ENCODE measurements around the gene CREBBP.
A peak's percentile ranks its signal among the peaks of the same experiment; 100 is the strongest.

Gene CREBBP

DNA sequence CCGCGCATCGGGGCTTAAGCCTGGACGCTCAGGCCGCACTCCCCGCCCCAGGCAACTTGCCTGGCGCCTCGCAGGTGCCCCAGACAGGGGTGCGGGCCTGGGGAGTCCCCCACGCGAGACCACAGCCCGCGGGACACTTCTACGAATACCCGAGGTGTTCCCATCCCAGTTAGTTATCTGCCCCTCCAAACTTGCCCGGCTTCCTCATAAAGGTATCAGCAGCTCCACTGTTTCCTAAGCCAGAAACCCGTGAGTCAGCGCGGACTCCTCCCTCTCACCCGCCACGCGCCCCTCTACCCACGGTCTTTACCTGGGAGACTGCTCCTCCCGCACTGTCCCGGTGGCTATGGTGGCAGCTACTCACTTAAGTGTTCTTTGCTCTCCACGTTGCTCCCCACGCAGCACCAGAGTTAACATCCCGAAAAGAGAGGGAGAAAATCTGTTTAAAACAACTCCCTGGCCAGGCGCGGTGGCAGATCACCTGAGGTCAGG, 1.0 kb upstream of the CREBBP start:
- H3K4me3 ChIP-seq (ENCODE audit: low read depth in 1 of 2, low read length in 2 of 2) = peak overlapping the region; percentile 62 to 74

DNA sequence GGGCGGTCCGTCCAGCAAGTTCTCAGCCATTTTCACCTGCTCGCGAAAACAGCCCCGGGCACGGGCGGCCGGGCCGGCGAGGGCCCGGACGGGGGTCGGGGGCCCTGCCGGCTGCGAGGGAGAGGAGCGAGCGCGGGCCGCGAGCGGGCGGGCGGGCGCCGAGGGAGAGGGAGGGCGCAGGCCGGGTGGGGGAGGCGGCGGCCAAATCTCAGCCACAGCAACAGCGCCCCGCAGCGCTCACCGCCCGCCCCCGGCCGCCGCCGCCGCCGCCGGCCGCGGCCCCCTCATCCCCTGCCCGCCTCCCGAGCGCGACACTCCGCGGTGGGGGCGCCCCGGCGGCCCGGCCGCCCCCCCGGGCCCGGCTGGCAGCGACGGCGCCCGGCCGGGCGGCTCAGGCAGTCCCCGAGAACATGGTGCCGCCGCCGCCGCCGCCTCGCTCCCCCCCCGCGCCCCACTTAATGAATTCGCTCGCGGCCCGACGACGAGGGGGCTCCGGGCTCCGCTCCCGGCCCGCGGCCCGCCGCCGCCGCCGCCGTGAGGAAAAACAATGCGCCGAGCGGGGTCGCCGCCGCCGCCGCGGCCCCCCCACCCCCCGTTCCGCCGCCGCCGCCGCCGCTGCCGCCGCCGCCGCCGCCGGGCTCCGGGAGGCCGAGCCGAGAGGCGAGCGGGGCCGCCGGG, 487 bp downstream of the CREBBP start:
- H3K36me3 ChIP-seq (ENCODE audit: control insufficient read depth in 1 of 2, insufficient read depth in 2 of 2, low read length in 2 of 2) = peaks cover 0 to 8% of the 10 kb centered on the region in 2 donors
- peak overlapping the region in 1 of 2 donors; percentile 70 for H3K9ac ChIP-seq (ENCODE audit: low read depth in 1 of 2, low read length in 2 of 2)
- no peaks in the 10 kb centered on the region for H3K9me3 ChIP-seq (ENCODE audit: control insufficient read depth in 1 of 2, low read length in 2 of 2)
- H3K4me3 ChIP-seq (ENCODE audit: low read depth in 1 of 2, low read length in 2 of 2) = peak overlapping the region; percentile 90 to 92
- peaks cover 37% of the 10 kb centered on the region in 2 donors for H3K4me1 ChIP-seq (ENCODE audit: control insufficient read depth in 1 of 2, insufficient read depth in 2 of 2, low read length in 2 of 2)
- H3K27ac ChIP-seq (ENCODE audit: low read depth, low read length) = peak overlapping the region; percentile 71
- no peaks in the 10 kb centered on the region for H3K27me3 ChIP-seq (ENCODE audit: control insufficient read depth in 1 of 2, insufficient read depth in 2 of 2, low read length in 2 of 2)

More for the DNA sequence above, 1.0 kb upstream of the CREBBP start:
- peaks cover 25 to 26% of the 10 kb centered on the region in 2 donors for H3K4me1 ChIP-seq (ENCODE audit: control insufficient read depth in 1 of 2, insufficient read depth in 2 of 2, low read length in 2 of 2)
- H3K27me3 ChIP-seq (ENCODE audit: control insufficient read depth in 1 of 2, insufficient read depth in 2 of 2, low read length in 2 of 2) = no peaks in the 10 kb centered on the region
- H3K27ac ChIP-seq (ENCODE audit: low read depth, low read length) = no peak overlapping the region
- no peaks in the 10 kb centered on the region for H3K9me3 ChIP-seq (ENCODE audit: control insufficient read depth in 1 of 2, low read length in 2 of 2)
- H3K36me3 ChIP-seq (ENCODE audit: control insufficient read depth in 1 of 2, insufficient read depth in 2 of 2, low read length in 2 of 2) = peaks cover 0 to 7% of the 10 kb centered on the region in 2 donors
- H3K9ac ChIP-seq (ENCODE audit: low read depth in 1 of 2, low read length in 2 of 2) = peak overlapping the region; percentile 71 to 80

GRCh38 chr16:3879258-3879886, 1.1 kb downstream of the CREBBP start:
- peak overlapping the region; percentile 90 to 92 for H3K4me3 ChIP-seq (ENCODE audit: low read depth in 1 of 2, low read length in 2 of 2)
- H3K9ac ChIP-seq (ENCODE audit: low read depth in 1 of 2, low read length in 2 of 2) = peak overlapping the region; percentile 65 to 70
- peaks cover 43 to 44% of the 10 kb centered on the region in 2 donors for H3K4me1 ChIP-seq (ENCODE audit: control insufficient read depth in 1 of 2, insufficient read depth in 2 of 2, low read length in 2 of 2)
- H3K9me3 ChIP-seq (ENCODE audit: control insufficient read depth in 1 of 2, low read length in 2 of 2) = no peaks in the 10 kb centered on the region
- H3K27me3 ChIP-seq (ENCODE audit: control insufficient read depth in 1 of 2, insufficient read depth in 2 of 2, low read length in 2 of 2) = no peaks in the 10 kb centered on the region
- H3K36me3 ChIP-seq (ENCODE audit: control insufficient read depth in 1 of 2, insufficient read depth in 2 of 2, low read length in 2 of 2) = peaks cover 0 to 8% of the 10 kb centered on the region in 2 donors
- no peak overlapping the region for H3K27ac ChIP-seq (ENCODE audit: low read depth, low read length)

- Histone ChIP-seq H3K27me3 (ENCODE audit: control insufficient read depth in 1 of 2, insufficient read depth in 2 of 2, low read length in 2 of 2) (no peaks in the 10 kb centered on the region), H3K4me1 (ENCODE audit: control insufficient read depth in 1 of 2, insufficient read depth in 2 of 2, low read length in 2 of 2) (peaks cover 51% of the 10 kb centered on the region in 2 donors), H3K36me3 (ENCODE audit: control insufficient read depth in 1 of 2, insufficient read depth in 2 of 2, low read length in 2 of 2) (peaks cover 0 to 8% of the 10 kb centered on the region in 2 donors), H3K4me3 (ENCODE audit: low read depth in 1 of 2, low read length in 2 of 2) (peak overlapping the region; percentile 90 to 92), H3K9me3 (ENCODE audit: control insufficient read depth in 1 of 2, low read length in 2 of 2) (no peaks in the 10 kb centered on the region), H3K27ac (ENCODE audit: low read depth, low read length) (no peak overlapping the region), H3K9ac (ENCODE audit: low read depth in 1 of 2, low read length in 2 of 2) (peak overlapping the region; percentile 65 to 70)
These were observed 1.9 kb downstream of the CREBBP start for GRCh38 chr16:3878610-3879009.

DNA sequence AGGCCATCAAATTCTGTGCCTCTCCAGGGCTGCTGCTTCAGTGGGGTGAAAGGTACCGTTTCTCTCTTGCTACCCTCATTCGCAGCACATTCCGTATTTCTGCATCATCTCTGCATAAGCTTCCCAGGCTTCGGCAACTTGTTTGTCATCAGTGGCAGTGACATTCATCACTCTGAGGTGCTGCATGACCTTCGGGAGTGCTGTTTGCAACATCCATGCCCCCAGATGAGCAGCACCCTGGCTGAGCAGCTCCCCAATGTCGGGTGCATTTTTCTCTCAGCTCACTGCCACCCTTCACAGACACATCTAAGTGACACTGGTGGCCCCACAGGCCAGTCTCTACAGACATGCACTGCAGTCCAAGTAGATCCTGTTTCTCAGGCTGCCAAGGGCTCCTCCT, 3.8 kb downstream of the CREBBP start:
- Histone ChIP-seq H3K9ac (ENCODE audit: low read depth in 1 of 2, low read length in 2 of 2) (peak overlapping the region in 1 of 2 donors; percentile 15), H3K4me3 (ENCODE audit: low read depth in 1 of 2, low read length in 2 of 2) (peak overlapping the region; percentile 21 to 40), H3K4me1 (ENCODE audit: control insufficient read depth in 1 of 2, insufficient read depth in 2 of 2, low read length in 2 of 2) (peaks cover 66 to 70% of the 10 kb centered on the region in 2 donors), H3K9me3 (ENCODE audit: control insufficient read depth in 1 of 2, low read length in 2 of 2) (no peaks in the 10 kb centered on the region), H3K36me3 (ENCODE audit: control insufficient read depth in 1 of 2, insufficient read depth in 2 of 2, low read length in 2 of 2) (peaks cover 0 to 8% of the 10 kb centered on the region in 2 donors), H3K27ac (ENCODE audit: low read depth, low read length) (no peak overlapping the region), H3K27me3 (ENCODE audit: control insufficient read depth in 1 of 2, insufficient read depth in 2 of 2, low read length in 2 of 2) (no peaks in the 10 kb centered on the region)

DNA sequence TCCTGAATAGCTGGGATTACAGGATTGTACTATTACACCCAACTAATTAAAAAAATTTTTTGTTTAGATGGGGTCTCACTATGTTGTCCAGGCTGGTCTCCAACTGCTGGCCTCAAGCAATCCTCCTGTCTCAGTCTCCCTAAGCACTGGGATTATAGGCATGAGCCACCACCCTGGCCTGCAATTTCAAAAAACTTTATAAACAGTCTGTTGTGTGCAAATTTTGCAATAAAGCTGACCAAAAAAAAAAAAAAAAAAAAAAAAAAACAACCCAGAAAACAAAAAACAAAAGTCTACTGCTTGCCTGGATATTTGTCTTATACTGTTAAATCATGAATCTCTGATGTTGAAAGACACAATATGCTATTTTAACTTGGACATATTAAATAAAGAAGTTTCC, 4.4 kb downstream of the CREBBP start:
- Histone ChIP-seq H3K4me3 (ENCODE audit: low read depth in 1 of 2, low read length in 2 of 2) (no peak overlapping the region), H3K27ac (ENCODE audit: low read depth, low read length) (no peak overlapping the region), H3K4me1 (ENCODE audit: control insufficient read depth in 1 of 2, insufficient read depth in 2 of 2, low read length in 2 of 2) (peaks cover 66 to 71% of the 10 kb centered on the region in 2 donors)

DNA sequence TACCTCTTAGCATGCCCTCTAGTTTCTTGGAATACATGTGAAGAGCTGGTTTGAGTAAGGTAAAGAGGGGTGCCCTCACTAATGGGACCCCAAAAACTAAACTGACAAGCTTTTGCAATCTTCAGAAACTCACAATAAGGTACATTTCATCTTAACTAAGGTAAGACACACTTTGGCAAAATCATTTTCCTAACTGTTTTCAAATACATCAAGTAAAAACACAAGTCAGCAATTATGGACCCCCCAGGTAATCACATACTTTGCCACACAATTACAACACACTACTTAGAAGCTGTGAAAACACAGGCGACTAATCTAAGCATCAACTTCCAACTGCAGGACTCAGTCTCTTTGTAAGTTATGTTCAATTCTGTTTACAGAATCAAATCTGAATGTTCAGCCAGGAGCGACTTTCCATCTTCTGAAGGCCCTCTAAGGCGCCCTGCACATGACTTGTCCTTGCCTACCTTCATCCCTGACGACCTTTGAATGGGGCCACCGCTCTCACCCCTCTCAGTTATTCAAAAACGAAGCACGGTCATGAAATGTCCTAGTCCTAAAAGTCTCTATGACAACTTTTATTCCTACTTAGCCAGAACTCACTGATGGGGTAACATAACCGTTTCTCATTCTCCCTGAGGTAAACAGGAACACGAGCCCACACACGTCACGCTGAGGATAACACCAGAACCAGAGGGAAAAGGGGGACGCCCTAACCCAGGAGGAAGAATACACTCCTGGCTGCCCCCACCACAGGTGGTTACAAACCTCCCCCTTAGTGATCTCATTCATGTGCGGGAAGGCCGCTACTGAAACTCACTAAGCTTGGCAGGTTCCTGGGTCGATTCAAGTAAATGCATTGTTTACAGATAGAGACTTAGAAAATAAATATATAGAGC, 5.5 kb downstream of the CREBBP start:
- Histone ChIP-seq H3K4me1 (ENCODE audit: control insufficient read depth in 1 of 2, insufficient read depth in 2 of 2, low read length in 2 of 2) (peaks cover 65 to 75% of the 10 kb centered on the region in 2 donors), H3K9ac (ENCODE audit: low read depth in 1 of 2, low read length in 2 of 2) (no peak overlapping the region), H3K27ac (ENCODE audit: low read depth, low read length) (no peak overlapping the region)

More for the DNA sequence above, 4.4 kb downstream of the CREBBP start:
- Histone ChIP-seq H3K9me3 (ENCODE audit: control insufficient read depth in 1 of 2, low read length in 2 of 2) (no peaks in the 10 kb centered on the region), H3K27me3 (ENCODE audit: control insufficient read depth in 1 of 2, insufficient read depth in 2 of 2, low read length in 2 of 2) (no peaks in the 10 kb centered on the region), H3K36me3 (ENCODE audit: control insufficient read depth in 1 of 2, insufficient read depth in 2 of 2, low read length in 2 of 2) (peaks cover 0 to 8% of the 10 kb centered on the region in 2 donors), H3K9ac (ENCODE audit: low read depth in 1 of 2, low read length in 2 of 2) (no peak overlapping the region)

GRCh38 chr16:3874242-3874641, 6.3 kb downstream of the CREBBP start:
- Histone ChIP-seq H3K27ac (ENCODE audit: low read depth, low read length) (no peak overlapping the region), H3K9me3 (ENCODE audit: control insufficient read depth in 1 of 2, low read length in 2 of 2) (no peaks in the 10 kb centered on the region), H3K4me3 (ENCODE audit: low read depth in 1 of 2, low read length in 2 of 2) (no peak overlapping the region), H3K9ac (ENCODE audit: low read depth in 1 of 2, low read length in 2 of 2) (no peak overlapping the region), H3K36me3 (ENCODE audit: control insufficient read depth in 1 of 2, insufficient read depth in 2 of 2, low read length in 2 of 2) (peaks cover 0 to 8% of the 10 kb centered on the region in 2 donors), H3K4me1 (ENCODE audit: control insufficient read depth in 1 of 2, insufficient read depth in 2 of 2, low read length in 2 of 2) (peaks cover 65 to 75% of the 10 kb centered on the region in 2 donors), H3K27me3 (ENCODE audit: control insufficient read depth in 1 of 2, insufficient read depth in 2 of 2, low read length in 2 of 2) (no peaks in the 10 kb centered on the region)

More for the DNA sequence above, 5.5 kb downstream of the CREBBP start:
- Histone ChIP-seq H3K27me3 (ENCODE audit: control insufficient read depth in 1 of 2, insufficient read depth in 2 of 2, low read length in 2 of 2) (no peaks in the 10 kb centered on the region), H3K9me3 (ENCODE audit: control insufficient read depth in 1 of 2, low read length in 2 of 2) (no peaks in the 10 kb centered on the region), H3K36me3 (ENCODE audit: control insufficient read depth in 1 of 2, insufficient read depth in 2 of 2, low read length in 2 of 2) (peaks cover 0 to 8% of the 10 kb centered on the region in 2 donors), H3K4me3 (ENCODE audit: low read depth in 1 of 2, low read length in 2 of 2) (no peak overlapping the region)

DNA sequence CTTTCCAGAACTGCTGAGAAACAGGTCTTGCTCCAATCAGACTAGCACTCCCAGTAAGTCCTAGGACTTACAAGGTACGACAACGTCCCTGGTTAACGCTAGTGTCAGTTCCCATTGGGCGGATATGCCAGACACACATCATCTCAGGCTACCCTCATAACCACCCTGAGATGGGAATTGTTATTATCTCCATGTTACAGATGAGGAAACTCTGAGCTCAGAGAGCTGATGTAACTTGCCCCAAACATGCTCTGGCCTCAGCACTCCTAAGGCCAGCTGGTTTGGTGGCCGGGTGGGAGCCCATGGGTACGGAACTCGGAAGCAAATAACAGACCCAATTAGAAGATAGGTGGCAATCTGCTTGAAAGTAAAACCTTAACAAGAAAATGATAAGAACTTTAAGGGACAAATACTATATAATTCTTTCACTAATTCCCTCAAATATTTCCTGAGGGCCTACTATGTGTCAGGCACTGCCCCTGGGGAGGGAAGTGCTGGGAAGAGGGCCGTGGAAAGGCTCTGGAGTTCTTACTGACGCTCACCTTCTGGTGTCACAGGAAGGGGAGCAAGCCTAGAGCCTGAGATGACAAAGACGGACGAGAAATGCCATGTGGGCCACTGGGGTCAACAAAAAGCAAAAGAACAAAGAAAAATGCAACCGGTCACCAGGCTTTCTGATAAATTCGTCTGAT, 6.9 kb downstream of the CREBBP start:
- Histone ChIP-seq H3K4me1 (ENCODE audit: control insufficient read depth in 1 of 2, insufficient read depth in 2 of 2, low read length in 2 of 2) (peaks cover 65 to 80% of the 10 kb centered on the region in 2 donors), H3K9ac (ENCODE audit: low read depth in 1 of 2, low read length in 2 of 2) (no peak overlapping the region), H3K4me3 (ENCODE audit: low read depth in 1 of 2, low read length in 2 of 2) (peak overlapping the region in 1 of 2 donors; percentile 3), H3K36me3 (ENCODE audit: control insufficient read depth in 1 of 2, insufficient read depth in 2 of 2, low read length in 2 of 2) (peaks cover 0 to 8% of the 10 kb centered on the region in 2 donors), H3K9me3 (ENCODE audit: control insufficient read depth in 1 of 2, low read length in 2 of 2) (no peaks in the 10 kb centered on the region), H3K27ac (ENCODE audit: low read depth, low read length) (no peak overlapping the region), H3K27me3 (ENCODE audit: control insufficient read depth in 1 of 2, insufficient read depth in 2 of 2, low read length in 2 of 2) (no peaks in the 10 kb centered on the region)
